GM12892 (cell line): Measurements from ENCODE around the gene FSIP1.

ENCODE experiments used
- POLR2A ChIP-seq: IDR thresholded peaks from 2 replicates; pipeline ENCODE4 v1.6.1; 2011; ENCODE audit warnings: low read depth, low read length, control low read depth
- POLR2AphosphoS5 ChIP-seq: IDR thresholded peaks from 2 replicates; pipeline ENCODE4 v1.6.1; 2011; ENCODE audit warnings: low read depth, low read length, control low read depth

DNA sequence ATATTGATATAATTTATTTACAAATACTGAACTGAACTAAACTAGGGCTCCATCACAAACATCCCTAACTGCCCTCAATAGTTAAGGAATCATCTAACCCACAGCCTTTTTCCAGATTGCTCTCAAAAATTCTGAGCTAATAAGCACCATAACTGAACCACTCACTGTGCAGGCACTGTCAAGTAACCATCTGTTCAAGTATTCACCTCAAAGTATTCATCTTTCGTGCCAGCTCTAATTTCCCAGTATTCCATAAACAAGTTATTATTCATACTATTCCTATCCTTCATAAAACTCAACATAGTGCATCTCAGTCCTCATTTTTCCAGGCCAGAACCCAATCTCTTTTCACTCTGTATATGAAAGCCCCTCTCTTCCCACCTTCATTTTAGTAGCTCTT lies 160.7 kb downstream of the FSIP1 start:
- TF ChIP-seq POLR2A (no peak), POLR2AphosphoS5 (no peak)
